NCI-H1048 (cell line): Measurements from ENCODE around the gene CDC42SE2.
A peak's percentile ranks its signal among the peaks of the same experiment; 100 is the strongest.
"Not testable (repeated sequence)": the region's sequence is repeated elsewhere in the genome, so short reads cannot be mapped to it uniquely, and the experiment has no call there.

Experiments
- DNase-seq: peaks from one replicate; lab custom pipeline; 2025; lab: John Stamatoyannopoulos, UW

The CDC42SE2 gene

DNA sequence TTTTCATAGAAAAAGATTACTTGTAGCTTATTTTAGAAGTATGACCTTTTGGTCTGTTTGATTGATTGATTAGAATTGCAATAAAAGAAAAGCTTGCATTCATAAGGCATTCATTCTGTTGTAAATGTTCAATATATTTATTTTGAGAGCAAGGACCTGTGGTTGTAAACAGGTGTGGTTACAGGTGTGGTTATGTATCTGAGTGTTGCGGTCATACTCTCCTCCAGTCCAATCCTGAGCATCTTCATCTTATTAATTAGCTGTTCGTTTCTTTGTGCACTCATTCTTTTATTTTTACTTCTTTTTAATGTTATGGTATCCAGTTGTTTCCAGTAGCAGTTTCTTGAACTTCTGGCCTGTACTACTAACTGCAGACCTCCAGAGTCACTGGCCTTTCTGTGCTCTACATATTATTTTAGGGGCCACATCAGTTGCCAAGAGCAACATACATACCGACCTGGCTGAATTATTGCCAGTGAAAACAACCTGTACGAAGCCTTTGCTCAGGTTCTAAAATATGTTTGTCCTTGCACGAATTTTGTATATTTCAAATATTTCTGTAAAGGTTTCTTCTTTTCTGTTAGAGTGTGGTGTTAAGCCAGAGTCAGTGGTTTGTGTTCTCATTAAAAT lies 128.7 kb downstream of the CDC42SE2 start:
- DNase-seq: no peak

DNA sequence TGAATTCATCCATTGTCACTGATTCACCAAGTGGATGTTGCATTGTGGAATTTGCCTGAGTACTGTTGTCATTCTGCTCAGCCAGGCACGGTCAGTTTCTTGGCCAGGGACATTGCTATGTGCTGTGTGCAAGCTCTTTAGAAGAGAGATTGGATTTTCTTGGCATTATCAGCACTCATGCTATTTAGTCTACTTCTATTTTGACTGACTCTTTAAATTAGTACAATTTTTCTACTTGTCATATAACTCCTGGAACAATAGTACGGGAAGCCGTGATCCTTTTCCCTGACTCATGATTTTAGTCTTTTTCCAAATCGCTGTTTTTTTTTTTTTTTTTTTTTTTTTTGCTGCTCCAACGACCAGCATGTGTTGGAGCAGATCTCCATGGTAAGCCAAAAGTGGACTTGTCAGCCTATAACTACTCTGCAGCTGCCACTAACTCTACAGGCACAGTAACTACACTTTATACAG lies 129.7 kb downstream of the CDC42SE2 start:
- DNase-seq: no peak

DNA sequence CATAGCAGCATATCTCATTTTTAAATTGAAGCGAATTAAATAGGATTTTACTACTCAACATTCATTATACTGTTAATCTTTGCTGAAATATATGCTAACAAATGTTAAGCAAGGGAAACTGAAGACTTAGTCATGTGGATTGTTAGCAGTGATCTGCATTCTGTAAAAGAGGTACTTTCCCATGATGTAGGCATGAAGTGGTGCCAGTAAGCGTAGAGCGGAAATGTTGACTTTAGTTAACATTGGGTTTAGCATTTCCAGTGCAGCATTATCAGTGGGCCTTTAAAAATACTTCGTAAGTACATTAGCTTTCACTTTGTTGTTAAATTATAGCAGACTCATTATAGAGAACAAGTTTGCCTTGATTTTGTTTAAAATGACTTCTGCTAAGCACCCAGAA lies 130.3 kb downstream of the CDC42SE2 start:
- no peak for DNase-seq

DNA sequence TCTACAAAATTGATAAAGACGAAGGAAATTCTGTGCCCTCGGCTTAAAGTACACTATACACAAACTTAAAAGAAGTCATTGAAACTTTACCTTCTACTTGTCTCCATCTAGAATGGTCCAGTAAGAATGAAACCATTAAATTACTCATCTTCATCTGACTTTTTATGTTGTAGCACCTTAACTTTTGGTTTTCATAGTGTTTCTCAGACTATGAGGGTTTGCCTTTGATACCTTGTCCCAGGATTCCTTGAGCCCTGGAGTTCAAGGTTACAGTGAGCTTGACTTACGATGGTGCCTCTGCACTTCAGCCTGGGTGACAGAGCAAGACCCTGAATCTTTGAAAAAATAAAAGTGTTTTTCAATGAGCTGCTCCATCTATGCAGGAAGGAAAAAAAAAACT lies 132.2 kb downstream of the CDC42SE2 start:
- no peak for DNase-seq

DNA sequence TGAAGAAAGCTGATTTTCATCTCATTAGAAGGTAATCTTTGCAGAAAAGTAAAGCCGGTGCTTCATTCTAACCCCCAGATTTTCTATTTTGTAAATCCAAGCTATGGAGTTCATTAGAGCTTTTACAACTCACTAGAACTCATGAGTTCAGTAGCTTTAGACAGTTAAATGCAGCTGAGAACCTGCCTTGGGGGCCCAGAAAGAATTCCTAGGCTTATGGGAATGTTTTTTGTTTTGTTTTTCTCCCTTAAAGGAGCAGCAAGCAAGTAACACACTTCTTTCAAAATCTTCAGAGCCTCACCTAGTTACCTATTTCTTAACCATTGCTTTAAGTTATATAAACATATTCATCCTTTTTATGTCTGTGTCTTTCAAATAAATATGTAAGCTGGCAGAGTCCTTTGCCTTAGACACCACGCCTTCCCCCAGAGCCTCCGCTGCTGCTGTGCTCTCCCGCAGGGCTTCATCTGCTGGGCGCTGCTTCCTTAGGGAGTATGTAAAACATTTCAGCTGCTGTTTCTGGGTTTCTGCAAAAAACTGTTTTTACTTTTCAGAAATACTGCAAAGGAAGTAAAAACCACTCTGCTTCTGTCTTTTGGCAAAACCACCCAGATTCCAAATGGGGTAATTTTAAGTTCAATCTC lies 132.9 kb downstream of the CDC42SE2 start:
- DNase-seq: no peak

DNA sequence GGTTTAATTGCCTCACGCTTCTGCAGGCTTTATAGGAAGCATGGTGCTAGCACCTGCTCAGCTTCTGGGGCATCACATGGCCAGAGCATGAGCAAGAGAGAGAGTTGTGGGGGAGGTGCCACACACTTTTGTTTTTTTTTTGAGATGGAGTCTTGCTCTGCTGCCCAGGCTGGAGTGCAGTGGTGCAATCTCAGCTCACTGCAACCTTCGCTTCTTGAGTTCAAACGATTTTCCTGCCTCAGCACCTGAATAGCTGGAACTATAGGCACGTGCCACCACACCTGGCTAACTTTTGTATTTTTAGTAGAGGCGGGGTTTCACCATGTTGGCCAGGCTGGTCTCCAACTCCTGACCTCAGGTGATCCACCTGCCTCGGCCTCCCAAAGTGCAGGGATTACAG lies 135.2 kb downstream of the CDC42SE2 start:
- DNase-seq: not testable (repeated sequence)

DNA sequence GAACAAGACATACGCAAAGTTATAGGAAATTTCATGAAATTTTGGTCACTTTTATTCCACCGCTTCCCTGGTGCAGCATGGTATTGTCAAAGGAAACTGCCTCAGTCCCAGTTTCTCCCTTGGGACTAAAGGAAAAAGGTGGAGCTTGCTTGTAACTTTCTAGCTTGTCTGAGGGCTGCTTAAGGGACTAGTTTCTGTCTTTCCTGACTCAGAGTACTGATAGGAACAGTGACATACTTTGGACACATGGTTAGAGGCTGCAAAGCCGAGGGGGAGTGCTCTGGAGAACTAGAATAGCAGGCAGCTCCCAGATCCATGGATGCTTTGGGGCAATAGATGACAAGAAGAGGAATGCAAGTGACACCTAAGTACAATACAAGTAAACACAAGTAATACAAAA lies 136.7 kb downstream of the CDC42SE2 start:
- DNase-seq: no peak

DNA sequence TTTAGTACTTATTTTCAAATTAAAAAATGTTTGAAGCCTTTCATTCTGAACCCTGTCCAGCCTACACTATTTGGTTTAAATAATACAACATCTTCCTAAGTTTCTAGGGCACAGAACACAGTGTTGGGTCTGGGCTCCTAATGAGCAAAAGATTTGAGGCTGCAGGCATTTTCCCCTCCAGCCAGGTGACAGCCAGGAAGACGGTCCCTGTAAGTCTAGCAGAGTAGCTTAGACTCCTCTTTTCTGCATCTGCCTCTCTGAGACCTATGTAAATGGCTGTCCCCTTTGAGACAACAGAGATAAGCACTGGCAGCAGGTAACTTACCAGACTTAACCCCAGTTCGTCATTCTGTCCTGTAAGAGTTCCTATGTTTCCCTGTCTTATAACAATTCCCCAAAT lies 141.8 kb downstream of the CDC42SE2 start:
- no peak for DNase-seq

DNA sequence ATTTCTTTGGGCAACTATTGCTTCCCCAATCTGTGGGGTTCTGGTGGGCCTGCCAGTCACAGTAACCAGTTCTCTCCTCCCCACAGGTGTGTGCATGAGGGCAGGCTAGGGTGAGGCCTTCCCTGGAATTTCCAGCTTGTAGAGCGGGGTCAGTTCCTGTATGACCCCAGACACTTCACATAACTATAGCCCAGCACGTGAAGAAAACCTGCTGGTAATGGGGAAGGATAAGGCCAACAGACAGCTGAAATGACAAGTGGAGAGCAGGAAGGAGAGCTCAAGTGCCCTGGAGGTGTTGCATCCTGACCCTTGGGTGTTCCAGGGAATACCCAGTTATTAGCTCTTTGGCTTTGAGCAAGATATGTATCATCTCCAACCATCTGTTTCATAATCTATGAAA lies 142.2 kb downstream of the CDC42SE2 start:
- no peak for DNase-seq

DNA sequence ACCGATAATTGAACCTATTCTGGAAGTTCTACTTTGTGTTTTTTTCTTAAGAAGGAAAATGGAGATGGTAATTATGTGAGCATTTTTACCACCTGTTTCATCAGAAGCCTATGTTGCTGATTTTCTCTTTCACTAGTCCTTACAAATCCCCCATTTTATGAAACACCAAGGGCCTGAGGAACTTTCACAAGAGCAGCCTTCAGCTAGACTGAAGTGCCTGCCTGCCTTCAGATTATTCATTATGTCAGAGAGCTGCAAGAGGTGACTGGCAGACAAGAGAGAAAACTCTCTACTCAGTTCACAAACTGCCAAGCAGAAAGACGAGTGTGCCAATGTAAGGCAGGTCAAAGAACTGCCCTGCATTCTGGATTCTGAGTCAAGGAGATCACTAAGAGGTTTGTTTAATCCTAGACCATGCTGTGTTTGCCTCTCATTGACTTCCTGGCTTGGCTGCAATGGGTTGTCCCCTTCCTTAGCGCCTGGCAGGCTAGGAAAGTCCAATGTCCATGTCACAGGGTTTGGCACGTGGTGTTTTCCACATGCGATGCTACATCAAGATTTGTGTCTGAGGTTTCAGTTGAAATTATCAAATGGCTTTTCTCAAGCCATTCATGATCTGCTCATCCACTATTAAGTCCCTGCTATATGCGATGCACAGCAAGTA lies 143.3 kb downstream of the CDC42SE2 start:
- no peak for DNase-seq

DNA sequence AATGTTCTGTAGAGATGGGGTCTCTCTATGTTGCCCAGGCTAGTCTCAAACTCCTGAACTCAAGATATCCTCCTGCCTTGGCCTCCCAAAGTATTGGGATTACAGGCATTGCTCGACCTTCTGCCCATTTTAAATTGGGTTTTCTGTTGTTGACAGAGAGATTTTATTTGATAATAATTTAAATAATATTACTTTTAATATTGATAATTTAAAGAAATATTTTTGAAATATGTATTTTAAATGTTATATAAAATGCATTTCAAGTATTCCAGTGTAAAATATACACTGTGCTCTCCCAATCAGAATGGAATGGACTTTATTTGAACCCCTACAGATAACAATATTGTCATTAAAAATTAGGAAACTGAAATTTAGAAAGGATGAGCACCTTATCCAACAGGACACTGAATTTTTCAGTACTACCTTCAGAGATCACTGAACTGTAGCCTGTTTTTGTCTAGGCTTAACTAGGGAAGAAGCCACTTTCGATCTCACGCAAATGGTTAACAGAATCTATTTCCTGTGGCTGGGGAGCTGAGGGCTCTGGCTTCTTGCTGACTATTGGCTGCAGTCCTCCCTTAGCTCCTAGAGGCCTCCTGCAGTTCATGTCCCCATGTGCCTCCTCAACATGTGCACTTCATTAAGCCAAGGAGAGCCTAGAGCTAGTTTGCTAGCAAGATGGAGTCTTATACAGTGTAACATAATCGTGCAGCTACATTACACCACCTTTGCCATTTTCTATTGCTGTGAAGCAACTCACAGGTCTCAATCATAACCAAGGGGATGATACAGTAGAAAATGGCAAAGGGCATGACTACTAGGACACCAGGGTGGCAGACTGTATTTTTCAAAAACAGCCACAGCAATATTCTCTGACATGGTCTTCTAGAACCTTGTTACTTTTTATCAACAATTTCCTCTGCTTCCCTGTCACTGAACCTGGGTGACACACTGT lies 150.0 kb downstream of the CDC42SE2 start:
- DNase-seq: no peak

DNA sequence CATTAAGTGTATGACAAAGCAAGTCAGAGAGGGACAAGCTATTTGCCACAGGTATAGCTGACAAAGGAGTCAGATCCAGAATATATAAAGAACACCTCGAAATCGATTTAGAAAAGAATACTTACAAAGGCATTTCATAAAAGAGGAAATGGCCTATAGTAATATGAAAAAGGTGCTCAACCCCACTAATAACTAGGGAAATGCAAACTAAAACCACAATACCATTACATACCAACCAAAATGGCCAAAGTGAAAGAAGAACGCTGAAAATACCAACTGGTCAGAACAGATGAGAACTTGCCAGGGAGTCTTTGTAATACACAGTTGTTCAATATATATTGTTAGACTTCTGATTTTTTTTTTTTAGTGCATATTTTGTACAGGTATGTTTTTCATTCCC lies 152.9 kb downstream of the CDC42SE2 start:
- DNase-seq: no peak

DNA sequence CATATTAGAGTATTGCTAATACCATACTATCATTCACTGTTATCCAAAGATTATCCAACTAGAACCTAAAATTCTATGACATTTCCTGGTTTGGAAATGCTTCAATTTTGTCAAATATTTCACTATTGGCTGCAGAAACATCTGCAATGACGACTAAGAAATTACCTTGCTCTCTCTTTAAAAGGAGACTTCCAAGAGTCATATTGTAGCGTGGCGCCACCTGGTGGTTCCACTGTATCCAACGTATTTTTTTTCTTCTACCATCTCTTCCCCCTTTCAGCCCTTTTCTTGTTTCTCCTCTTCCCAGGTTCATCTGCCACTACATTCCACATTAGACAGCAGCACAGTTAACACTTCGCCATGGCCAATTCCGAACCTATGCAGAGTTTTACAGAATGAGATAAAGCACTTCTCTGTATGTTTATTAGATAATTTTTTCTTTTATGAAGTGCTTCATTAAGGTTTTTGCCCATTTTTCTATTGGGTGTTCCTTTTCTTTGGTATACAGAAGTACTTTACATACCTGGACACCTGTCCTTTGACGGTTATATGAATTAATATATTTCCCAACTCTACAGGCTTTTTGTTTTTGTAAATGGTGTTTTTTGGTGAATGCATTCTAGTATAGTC lies 153.5 kb downstream of the CDC42SE2 start:
- DNase-seq: peak; percentile 56

DNA sequence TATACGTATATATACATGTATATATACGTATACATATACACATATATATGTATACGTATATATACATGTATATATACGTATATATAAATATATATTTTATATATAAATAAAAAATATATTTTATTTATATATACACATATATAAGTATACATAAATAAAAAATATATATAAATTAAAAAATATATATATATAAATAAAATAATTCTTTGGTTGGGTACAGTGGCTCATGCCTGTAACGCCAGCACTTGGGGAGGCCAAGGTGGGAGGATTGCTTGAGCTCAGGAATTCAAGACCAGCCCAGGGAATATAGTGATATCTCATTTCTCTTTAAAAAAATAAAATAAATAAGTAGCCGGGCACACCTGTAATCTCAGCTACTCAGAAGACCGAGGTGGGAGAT lies 155.0 kb downstream of the CDC42SE2 start:
- no peak for DNase-seq

DNA sequence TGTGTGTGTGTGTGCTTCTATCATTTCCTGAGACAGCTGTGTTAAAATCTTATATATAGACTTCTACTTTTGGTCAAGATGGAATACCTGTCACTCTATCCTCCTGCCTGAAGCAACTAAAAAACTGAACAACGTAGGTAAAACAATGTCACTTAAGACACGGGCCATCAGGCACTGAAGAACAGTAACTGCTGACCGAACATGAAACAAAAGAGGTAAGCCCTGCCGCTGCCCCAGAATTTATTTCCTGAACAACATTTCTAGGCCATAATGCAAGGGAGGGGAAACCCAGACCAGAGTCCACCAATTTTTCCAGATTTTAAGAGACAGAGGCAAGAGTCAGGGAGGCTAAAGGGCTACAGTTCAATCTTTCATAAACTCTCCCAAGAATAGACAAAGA lies 156.0 kb downstream of the CDC42SE2 start:
- no peak for DNase-seq

DNA sequence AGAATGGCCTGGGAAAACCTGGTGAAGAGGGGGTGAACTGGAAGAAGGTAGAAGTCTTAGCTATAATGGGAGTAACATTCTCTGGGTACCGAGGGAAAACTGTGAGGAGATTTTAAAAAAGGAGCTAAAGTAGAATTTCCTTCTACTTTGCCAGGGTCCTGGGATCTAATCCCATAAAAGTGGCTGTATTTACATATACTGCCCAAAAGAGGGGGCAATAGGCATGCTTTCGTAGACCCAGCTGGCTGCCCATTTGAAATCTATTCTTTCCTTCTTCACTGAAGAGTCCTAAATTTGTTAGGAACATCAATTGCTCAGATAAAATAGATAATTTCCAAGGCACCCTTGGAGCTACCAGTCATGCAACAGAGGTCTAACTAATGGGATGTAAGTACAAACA lies 159.2 kb downstream of the CDC42SE2 start:
- DNase-seq: no peak

DNA sequence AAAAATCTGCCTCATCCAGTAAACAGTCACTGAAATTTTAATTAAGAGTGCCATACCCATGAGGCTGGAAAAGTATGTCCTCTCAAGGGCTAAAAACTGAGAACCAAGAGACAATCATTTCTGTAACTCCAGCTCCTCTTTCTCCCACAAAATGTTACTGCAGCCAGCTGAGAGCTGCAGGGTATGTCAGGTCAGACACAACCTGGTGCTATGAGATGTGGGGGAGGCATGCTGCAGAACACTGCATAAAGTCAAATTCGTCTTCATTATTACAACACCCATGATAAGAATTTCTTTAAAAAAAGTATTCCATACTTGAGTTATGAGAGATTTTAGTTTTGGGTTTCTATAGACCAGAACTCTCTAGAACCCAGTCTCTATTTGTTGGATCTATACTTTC lies 162.2 kb downstream of the CDC42SE2 start:
- no peak for DNase-seq

DNA sequence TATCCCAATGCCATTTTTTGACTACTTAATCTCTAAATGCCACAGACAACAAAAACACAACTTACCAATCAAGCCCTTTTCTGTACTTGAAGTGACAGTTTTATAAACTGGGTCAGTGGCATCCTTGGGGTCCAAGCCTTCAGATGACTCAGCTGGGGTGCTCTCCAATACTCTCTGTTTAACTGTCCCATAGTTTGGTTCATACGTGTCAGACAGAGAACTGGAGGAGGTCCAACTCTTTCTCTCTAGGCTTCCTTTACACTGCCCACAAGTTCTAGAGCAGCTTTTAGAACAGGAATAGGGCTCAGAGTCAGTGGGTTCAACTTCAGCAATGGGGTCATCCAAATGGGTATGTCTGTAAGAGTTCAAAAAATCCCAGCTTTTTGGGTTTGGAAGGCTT lies 166.9 kb downstream of the CDC42SE2 start:
- no peak for DNase-seq

DNA sequence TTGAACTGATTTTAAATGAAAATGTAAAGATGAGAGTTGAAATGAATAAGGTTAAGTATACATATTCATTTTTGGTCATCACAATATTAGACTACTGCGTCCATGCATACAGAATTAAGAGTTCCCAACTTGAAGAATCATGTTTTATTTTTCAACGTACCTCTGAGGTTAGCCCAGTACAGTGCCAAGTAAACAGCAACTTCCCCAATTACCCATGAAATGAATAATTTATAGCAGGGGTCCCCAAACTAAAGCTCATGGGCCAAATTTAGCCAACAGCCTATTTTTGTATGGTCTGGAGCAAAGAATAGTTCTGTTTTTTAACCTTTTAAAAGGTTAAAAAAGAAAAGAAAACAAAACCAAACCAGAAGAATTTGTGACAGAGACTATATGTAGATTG lies 167.9 kb downstream of the CDC42SE2 start:
- DNase-seq: no peak

DNA sequence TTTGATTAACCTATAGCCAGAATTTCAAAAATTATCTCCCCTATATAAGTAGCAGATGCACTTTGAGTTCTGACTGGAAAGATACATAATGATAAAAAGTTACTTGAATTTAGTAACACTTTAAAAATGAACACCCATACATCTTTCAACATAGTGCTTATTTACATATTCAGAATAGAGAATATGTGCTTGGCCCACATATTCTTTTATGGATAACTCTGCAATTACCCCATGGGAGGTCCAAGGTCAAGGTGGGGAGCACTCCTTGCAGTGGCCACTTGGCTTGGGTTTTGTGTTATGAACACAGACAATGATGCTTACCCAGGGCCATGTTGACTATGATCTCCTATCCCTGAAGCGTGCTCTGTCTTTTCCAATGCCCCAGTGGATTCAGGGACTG lies 169.3 kb downstream of the CDC42SE2 start:
- no peak for DNase-seq

DNA sequence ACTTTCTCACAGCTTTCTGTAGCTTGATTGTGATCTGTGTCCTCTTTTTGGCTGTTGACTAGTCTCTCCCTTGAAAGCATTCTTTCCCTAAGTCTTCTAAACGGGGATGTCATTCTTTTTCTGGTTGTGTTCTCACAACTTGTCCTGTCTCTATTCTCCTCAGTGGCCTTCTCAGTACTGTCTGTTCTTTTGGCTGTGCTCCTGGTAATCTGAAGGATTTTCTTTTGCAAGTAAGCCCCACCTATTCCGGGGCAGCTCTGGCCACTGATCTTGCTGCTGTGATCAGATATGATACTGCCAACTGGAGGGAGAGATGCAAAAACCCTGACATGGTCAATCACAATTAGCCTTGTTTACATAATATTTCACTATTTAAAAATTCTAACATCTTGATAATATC lies 172.2 kb downstream of the CDC42SE2 start:
- no peak for DNase-seq

DNA sequence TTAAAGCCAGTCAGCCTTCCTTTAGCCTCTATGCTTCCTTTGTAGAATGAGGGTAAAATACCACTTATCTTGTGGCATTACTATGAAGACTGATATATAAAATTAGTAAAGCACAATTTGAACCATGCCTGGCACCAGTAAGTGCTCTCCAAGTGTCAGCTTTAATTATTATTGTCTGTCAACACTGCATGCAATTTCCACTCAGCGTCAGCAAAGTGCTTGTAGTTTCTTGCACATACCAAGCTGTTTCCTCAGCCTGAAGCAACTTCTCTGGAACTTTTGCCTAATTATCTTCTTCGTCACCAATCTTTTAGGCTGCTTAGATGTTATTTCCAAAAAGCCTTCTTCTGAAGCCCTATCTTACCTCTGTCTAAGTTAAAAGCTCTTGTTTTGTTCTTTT lies 177.3 kb downstream of the CDC42SE2 start:
- DNase-seq: no peak
